Activated naive CD4-positive, alpha-beta T cell treated with anti-CD3 and anti-CD28 coated beads, Interleukin-2, amount 50 U/mL, for 24 hours (primary cell): ENCODE data around the gene PHF1.

ENCODE experiments used
- H3K27ac Mint-ChIP-seq: one replicate; pipeline ENCODE4 v1.8.0; 2021; ENCODE audit warnings: mild to moderate bottlenecking, mixed read lengths
- H3K27me3 Mint-ChIP-seq: one replicate; pipeline ENCODE4 v1.8.0; 2021; ENCODE audit warnings: mixed read lengths
- H3K36me3 Mint-ChIP-seq: one replicate; pipeline ENCODE4 v1.8.0; 2021; ENCODE audit warnings: mixed read lengths
- H3K4me1 Mint-ChIP-seq: one replicate; pipeline ENCODE4 v1.8.0; 2021; ENCODE audit warnings: mixed read lengths
- H3K4me3 Mint-ChIP-seq: one replicate; pipeline ENCODE4 v1.8.0; 2021; ENCODE audit warnings: mild to moderate bottlenecking, mixed read lengths
- H3K9me3 Mint-ChIP-seq: one replicate; pipeline ENCODE4 v1.8.0; 2021; ENCODE audit warnings: mixed read lengths

PHF1 gene

GRCh38 chr6:33410050-33410710, 634 bp upstream of the PHF1 start:
- peaks cover 47% of the 10 kb centered on the region for H3K4me1 Mint-ChIP-seq

GRCh38 chr6:33411632-33412005, 805 bp downstream of the PHF1 start:
- H3K9me3 Mint-ChIP-seq: no peaks in the 10 kb centered on the region
- H3K27me3 Mint-ChIP-seq: no peaks in the 10 kb centered on the region
- peak overlapping the region; percentile 76 for H3K4me3 Mint-ChIP-seq
- peaks cover 9% of the 10 kb centered on the region for H3K36me3 Mint-ChIP-seq
- peak overlapping the region; percentile 57 for H3K27ac Mint-ChIP-seq
- H3K4me1 Mint-ChIP-seq: peaks cover 61% of the 10 kb centered on the region

More at GRCh38 chr6:33410050-33410710, 634 bp upstream of the PHF1 start:
- Mint-ChIP-seq H3K9me3 (no peaks in the 10 kb centered on the region), H3K36me3 (peaks cover 5% of the 10 kb centered on the region), H3K27me3 (no peaks in the 10 kb centered on the region), H3K27ac (peak overlapping the region; percentile 82), H3K4me3 (peak overlapping the region; percentile 92)

- Mint-ChIP-seq H3K27me3 (no peaks in the 10 kb centered on the region), H3K27ac (peak overlapping the region; percentile 10), H3K4me3 (peak overlapping the region; percentile 56), H3K36me3 (peaks cover 9% of the 10 kb centered on the region), H3K4me1 (peaks cover 69% of the 10 kb centered on the region), H3K9me3 (no peaks in the 10 kb centered on the region)
Measured at GRCh38 chr6:33412140-33413009, 1.6 kb downstream of the PHF1 start.

GRCh38 chr6:33413241-33414120, 2.7 kb downstream of the PHF1 start:
- Mint-ChIP-seq H3K27me3 (no peaks in the 10 kb centered on the region), H3K4me1 (peaks cover 74% of the 10 kb centered on the region), H3K27ac (peak overlapping the region; percentile 80), H3K4me3 (no peak overlapping the region), H3K9me3 (no peaks in the 10 kb centered on the region), H3K36me3 (peaks cover 9% of the 10 kb centered on the region)

- H3K9me3 Mint-ChIP-seq: no peaks in the 10 kb centered on the region
- H3K4me3 Mint-ChIP-seq: peak overlapping the region; percentile 2
- H3K27me3 Mint-ChIP-seq: no peaks in the 10 kb centered on the region
- peaks cover 9% of the 10 kb centered on the region for H3K36me3 Mint-ChIP-seq
- peak overlapping the region; percentile 69 for H3K27ac Mint-ChIP-seq
- peaks cover 79% of the 10 kb centered on the region for H3K4me1 Mint-ChIP-seq
Measured at GRCh38 chr6:33414592-33415271, 3.9 kb downstream of the PHF1 start.

GRCh38 chr6:33415831-33416230, 5.0 kb downstream of the PHF1 start:
- no peaks in the 10 kb centered on the region for H3K9me3 Mint-ChIP-seq
- H3K27me3 Mint-ChIP-seq: no peaks in the 10 kb centered on the region
- peak overlapping the region; percentile 95 for H3K4me3 Mint-ChIP-seq
- H3K4me1 Mint-ChIP-seq: peaks cover 81% of the 10 kb centered on the region
- peaks cover 9% of the 10 kb centered on the region for H3K36me3 Mint-ChIP-seq
- H3K27ac Mint-ChIP-seq: peak overlapping the region; percentile 97

- H3K4me3 Mint-ChIP-seq: peak overlapping the region; percentile 95
- peaks cover 9% of the 10 kb centered on the region for H3K36me3 Mint-ChIP-seq
- no peaks in the 10 kb centered on the region for H3K9me3 Mint-ChIP-seq
- no peaks in the 10 kb centered on the region for H3K27me3 Mint-ChIP-seq
- peaks cover 84% of the 10 kb centered on the region for H3K4me1 Mint-ChIP-seq
- H3K27ac Mint-ChIP-seq: peak overlapping the region; percentile 97
Measured at GRCh38 chr6:33416386-33417127, 5.7 kb downstream of the PHF1 start.

GRCh38 chr6:33417128-33417902, 6.5 kb downstream of the PHF1 start:
- H3K9me3 Mint-ChIP-seq: no peaks in the 10 kb centered on the region
- peaks cover 87% of the 10 kb centered on the region for H3K4me1 Mint-ChIP-seq
- peak overlapping the region; percentile 97 for H3K27ac Mint-ChIP-seq
- peaks cover 9% of the 10 kb centered on the region for H3K36me3 Mint-ChIP-seq
- no peaks in the 10 kb centered on the region for H3K27me3 Mint-ChIP-seq
- H3K4me3 Mint-ChIP-seq: peak overlapping the region; percentile 95

GRCh38 chr6:33417903-33418689, 7.3 kb downstream of the PHF1 start, which contains the start of gene CUTA:
Gene CUTA (minus strand): TSS chr6:33418107. CDS start chr6:33418000, 107 bp downstream.
- peak within 1 kb of the TSS; percentile 95 for H3K4me3 Mint-ChIP-seq
- H3K27me3 Mint-ChIP-seq: no peaks in the 10 kb centered on the region

GRCh38 chr6:33418690-33419291, 8.0 kb downstream of the PHF1 start:
- Mint-ChIP-seq H3K27me3 (no peaks in the 10 kb centered on the region), H3K36me3 (peaks cover 8% of the 10 kb centered on the region), H3K4me1 (peaks cover 85% of the 10 kb centered on the region), H3K9me3 (no peaks in the 10 kb centered on the region), H3K4me3 (peak overlapping the region; percentile 95), H3K27ac (peak overlapping the region; percentile 97)

More at GRCh38 chr6:33417903-33418689, 7.3 kb downstream of the PHF1 start, which contains the start of gene CUTA:
- H3K4me1 Mint-ChIP-seq: peaks cover 85% of the 10 kb centered on the region
- peaks cover 9% of the 10 kb centered on the region for H3K36me3 Mint-ChIP-seq
- no peaks in the 10 kb centered on the region for H3K9me3 Mint-ChIP-seq
- H3K27ac Mint-ChIP-seq: peak within 1 kb of the TSS; percentile 97

GRCh38 chr6:33419580-33420490, 9.0 kb downstream of the PHF1 start, which contains the start of gene SYNGAP1:
Gene SYNGAP1 (plus strand): TSS chr6:33420065. CDS start chr6:33420265, 200 bp downstream.
- Mint-ChIP-seq H3K27me3 (no peaks in the 10 kb centered on the region), H3K4me3 (peak within 1 kb of the TSS; percentile 95), H3K27ac (peak within 1 kb of the TSS; percentile 97), H3K36me3 (peaks cover 4% of the 10 kb centered on the region), H3K4me1 (peaks cover 85% of the 10 kb centered on the region), H3K9me3 (no peaks in the 10 kb centered on the region)
